GM12892 (cell line): ENCODE data around the gene CHURC1.

Source experiments
- DNase-seq: peaks from one replicate; pipeline ENCODE4 v3.0.0; 2011; ENCODE audit not compliant: insufficient read length
- FAIRE-seq: peaks from 2 replicates; lab custom pipeline; 2011; peaks lifted over from hg19 to GRCh38; lab: Jason Lieb, UNC
- POLR2A ChIP-seq: IDR thresholded peaks from 2 replicates; pipeline ENCODE4 v1.6.1; 2011; ENCODE audit warnings: low read depth, low read length, control low read depth
- POLR2AphosphoS5 ChIP-seq: IDR thresholded peaks from 2 replicates; pipeline ENCODE4 v1.6.1; 2011; ENCODE audit warnings: low read depth, low read length, control low read depth
- TAF1 ChIP-seq: IDR thresholded peaks from 2 replicates; pipeline ENCODE4 v1.6.1; 2011; ENCODE audit warnings: low read depth, mild to moderate bottlenecking, control low read depth, low read length, borderline replicate concordance

CHURC1 gene

GRCh38 chr14:64953310-64953654 lies 39.0 kb downstream of the CHURC1 start:
- FAIRE-seq: no peak
- TF ChIP-seq TAF1: no peak
- TF ChIP-seq POLR2A: no peak
- TF ChIP-seq POLR2AphosphoS5: no peak
- DNase-seq: no peak

- TF ChIP-seq TAF1 (no peak), POLR2AphosphoS5 (no peak), POLR2A (no peak)
- peak; percentile 27 for FAIRE-seq
These were observed 39.4 kb downstream of the CHURC1 start for GRCh38 chr14:64953661-64954060.

GRCh38 chr14:64954491-64955240 lies 40.4 kb downstream of the CHURC1 start:
- TF ChIP-seq TAF1 (no peak), POLR2AphosphoS5 (no peak), POLR2A (no peak)
- DNase-seq (no peak), FAIRE-seq (no peak)

More at GRCh38 chr14:64953661-64954060, 39.4 kb downstream of the CHURC1 start:
- no peak for DNase-seq

GRCh38 chr14:64955297-64955696 lies 41.0 kb downstream of the CHURC1 start:
- TF ChIP-seq TAF1 (no peak), POLR2AphosphoS5 (no peak), POLR2A (no peak)
- DNase-seq: no peak
- FAIRE-seq: no peak

- DNase-seq (no peak), FAIRE-seq (no peak)
- TF ChIP-seq TAF1: no peak
- no peak for TF ChIP-seq POLR2A
- TF ChIP-seq POLR2AphosphoS5: no peak
These were observed 42.6 kb downstream of the CHURC1 start for GRCh38 chr14:64956697-64957406.

- DNase-seq: no peak
- no peak for FAIRE-seq
- TF ChIP-seq POLR2A (no peak), POLR2AphosphoS5 (no peak), TAF1 (no peak)
These were observed 43.9 kb downstream of the CHURC1 start for GRCh38 chr14:64958201-64958600.

GRCh38 chr14:64958743-64959142 lies 44.5 kb downstream of the CHURC1 start:
- FAIRE-seq: no peak

GRCh38 chr14:64960762-64961276 lies 46.6 kb downstream of the CHURC1 start:
- TF ChIP-seq POLR2AphosphoS5 (no peak), TAF1 (no peak), POLR2A (no peak)
- FAIRE-seq (no peak), DNase-seq (no peak)

More at GRCh38 chr14:64958743-64959142, 44.5 kb downstream of the CHURC1 start:
- DNase-seq: no peak
- TF ChIP-seq POLR2AphosphoS5 (no peak), TAF1 (no peak), POLR2A (no peak)

GRCh38 chr14:64963611-64964010 lies 49.4 kb downstream of the CHURC1 start:
- no peak for DNase-seq
- TF ChIP-seq TAF1 (no peak), POLR2A (no peak), POLR2AphosphoS5 (no peak)
- FAIRE-seq: no peak

- DNase-seq (no peak), FAIRE-seq (no peak)
- TF ChIP-seq TAF1: no peak
- no peak for TF ChIP-seq POLR2A
- TF ChIP-seq POLR2AphosphoS5: no peak
These were observed 51.2 kb downstream of the CHURC1 start for GRCh38 chr14:64965356-64966000.

GRCh38 chr14:64966976-64967375 lies 52.7 kb downstream of the CHURC1 start:
- FAIRE-seq (no peak), DNase-seq (no peak)

More at GRCh38 chr14:64966976-64967375, 52.7 kb downstream of the CHURC1 start:
- no peak for TF ChIP-seq POLR2A
- no peak for TF ChIP-seq POLR2AphosphoS5
- TF ChIP-seq TAF1: no peak
